Measurements from ENCODE around the gene APOBEC3H. TPM values are rescaled to one million over a fixed set of nuclear protein-coding genes. Genes with fewer than 3 reads are reported as not detected.

APOBEC3H gene
- total RNA-seq, 1 donor from 2014 or later = 0.41 TPM

GRCh38 chr22:39089928-39090327 lies 7.1 kb upstream of the APOBEC3H start:
- Histone ChIP-seq H3K27me3 (ENCODE audit: low read depth) (peaks cover 6% of the 10 kb centered on the region), H3K27ac (replicated peaks) (no peak overlapping the region), H3K9me3 (replicated peaks) (no peaks in the 10 kb centered on the region), H3K36me3 (no peaks in the 10 kb centered on the region), H3K4me1 (peaks cover 9% of the 10 kb centered on the region), H3K4me3 (no peak overlapping the region)
- DNase-seq = no peak
- intact Hi-C loops (cut with micrococcal nuclease) = no loop called here
- no peak for TF ChIP-seq CTCF (IDR thresholded peaks at IDR 0.05; ENCODE audit: borderline replicate concordance)

GRCh38 chr22:39090426-39091064 lies 6.5 kb upstream of the APOBEC3H start:
- H3K4me3 ChIP-seq = no peak overlapping the region
- intact Hi-C loops (cut with micrococcal nuclease) = no loop called here
- no peaks in the 10 kb centered on the region for H3K9me3 ChIP-seq (replicated peaks)
- no peak for TF ChIP-seq CTCF (IDR thresholded peaks at IDR 0.05; ENCODE audit: borderline replicate concordance)
- no peak overlapping the region for H3K27ac ChIP-seq (replicated peaks)
- DNase-seq = no peak
- H3K27me3 ChIP-seq (ENCODE audit: low read depth) = peaks cover 6% of the 10 kb centered on the region
- no peaks in the 10 kb centered on the region for H3K36me3 ChIP-seq
- H3K4me1 ChIP-seq = peaks cover 9% of the 10 kb centered on the region

GRCh38 chr22:39091126-39092081 lies 5.6 kb upstream of the APOBEC3H start:
- TF ChIP-seq CTCF (IDR thresholded peaks at IDR 0.05; ENCODE audit: borderline replicate concordance) = no peak
- Histone ChIP-seq H3K27me3 (ENCODE audit: low read depth) (peaks cover 6% of the 10 kb centered on the region), H3K27ac (replicated peaks) (no peak overlapping the region), H3K4me3 (no peak overlapping the region), H3K36me3 (no peaks in the 10 kb centered on the region), H3K4me1 (peaks cover 10% of the 10 kb centered on the region), H3K9me3 (replicated peaks) (no peaks in the 10 kb centered on the region)
- intact Hi-C loops (cut with micrococcal nuclease) = no loop called here
- DNase-seq = no peak

- no peak for TF ChIP-seq CTCF (IDR thresholded peaks at IDR 0.05; ENCODE audit: borderline replicate concordance)
- no peak overlapping the region for H3K4me3 ChIP-seq
- H3K9me3 ChIP-seq (replicated peaks) = no peaks in the 10 kb centered on the region
- no peaks in the 10 kb centered on the region for H3K36me3 ChIP-seq
- peaks cover 19% of the 10 kb centered on the region for H3K4me1 ChIP-seq
- intact Hi-C loops (cut with micrococcal nuclease) = no loop called here
- no peak for DNase-seq
- peaks cover 6% of the 10 kb centered on the region for H3K27me3 ChIP-seq (ENCODE audit: low read depth)
- no peak overlapping the region for H3K27ac ChIP-seq (replicated peaks)
These were observed 4.8 kb upstream of the APOBEC3H start for GRCh38 chr22:39092111-39092862.

- peaks cover 17% of the 10 kb centered on the region for H3K4me1 ChIP-seq
These were observed 2.2 kb upstream of the APOBEC3H start for GRCh38 chr22:39094717-39095389.

More at GRCh38 chr22:39094717-39095389, 2.2 kb upstream of the APOBEC3H start:
- intact Hi-C loops (cut with micrococcal nuclease) = no loop called here
- Histone ChIP-seq H3K27me3 (ENCODE audit: low read depth) (peaks cover 6% of the 10 kb centered on the region), H3K27ac (replicated peaks) (no peak overlapping the region), H3K36me3 (no peaks in the 10 kb centered on the region), H3K9me3 (replicated peaks) (no peaks in the 10 kb centered on the region), H3K4me3 (no peak overlapping the region)
- DNase-seq = no peak
- TF ChIP-seq CTCF (IDR thresholded peaks at IDR 0.05; ENCODE audit: borderline replicate concordance) = no peak

Data from left ventricle myocardium inferior (tissue), 1 donor.